ENCODE data around the gene ACTL6A.

Gene ACTL6A

DNA sequence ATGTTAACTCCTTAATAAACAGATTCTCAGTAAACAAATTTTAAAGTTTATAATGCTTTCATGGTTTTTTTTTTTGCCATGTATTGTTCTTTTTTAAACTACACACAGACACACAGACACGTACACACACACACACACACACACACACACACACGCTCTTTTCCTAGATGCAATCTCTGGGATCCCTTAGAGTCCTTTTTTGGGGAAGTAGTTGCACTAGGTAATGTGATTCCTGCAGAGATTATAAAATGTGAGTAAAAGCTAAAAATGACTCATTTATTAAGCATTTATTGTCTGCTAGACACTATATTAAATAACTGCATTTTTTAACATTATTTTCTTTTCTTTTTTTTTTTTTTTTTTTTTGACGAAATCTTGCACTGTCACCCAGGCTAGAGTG lies 61.7 kb downstream of the ACTL6A start:
- no peak for DNase-seq (ENCODE audit: low read depth)
- H3K4me3 ChIP-seq (replicated peaks; ENCODE audit: low read depth, low read length), result no peak overlapping the region
- TF ChIP-seq, protein P1, sequence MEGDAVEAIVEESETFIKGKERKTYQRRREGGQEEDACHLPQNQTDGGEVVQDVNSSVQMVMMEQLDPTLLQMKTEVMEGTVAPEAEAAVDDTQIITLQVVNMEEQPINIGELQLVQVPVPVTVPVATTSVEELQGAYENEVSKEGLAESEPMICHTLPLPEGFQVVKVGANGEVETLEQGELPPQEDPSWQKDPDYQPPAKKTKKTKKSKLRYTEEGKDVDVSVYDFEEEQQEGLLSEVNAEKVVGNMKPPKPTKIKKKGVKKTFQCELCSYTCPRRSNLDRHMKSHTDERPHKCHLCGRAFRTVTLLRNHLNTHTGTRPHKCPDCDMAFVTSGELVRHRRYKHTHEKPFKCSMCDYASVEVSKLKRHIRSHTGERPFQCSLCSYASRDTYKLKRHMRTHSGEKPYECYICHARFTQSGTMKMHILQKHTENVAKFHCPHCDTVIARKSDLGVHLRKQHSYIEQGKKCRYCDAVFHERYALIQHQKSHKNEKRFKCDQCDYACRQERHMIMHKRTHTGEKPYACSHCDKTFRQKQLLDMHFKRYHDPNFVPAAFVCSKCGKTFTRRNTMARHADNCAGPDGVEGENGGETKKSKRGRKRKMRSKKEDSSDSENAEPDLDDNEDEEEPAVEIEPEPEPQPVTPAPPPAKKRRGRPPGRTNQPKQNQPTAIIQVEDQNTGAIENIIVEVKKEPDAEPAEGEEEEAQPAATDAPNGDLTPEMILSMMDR (IDR thresholded peaks at IDR 0.05; ENCODE audit: low read length, missing control alignments), result no peak

DNA sequence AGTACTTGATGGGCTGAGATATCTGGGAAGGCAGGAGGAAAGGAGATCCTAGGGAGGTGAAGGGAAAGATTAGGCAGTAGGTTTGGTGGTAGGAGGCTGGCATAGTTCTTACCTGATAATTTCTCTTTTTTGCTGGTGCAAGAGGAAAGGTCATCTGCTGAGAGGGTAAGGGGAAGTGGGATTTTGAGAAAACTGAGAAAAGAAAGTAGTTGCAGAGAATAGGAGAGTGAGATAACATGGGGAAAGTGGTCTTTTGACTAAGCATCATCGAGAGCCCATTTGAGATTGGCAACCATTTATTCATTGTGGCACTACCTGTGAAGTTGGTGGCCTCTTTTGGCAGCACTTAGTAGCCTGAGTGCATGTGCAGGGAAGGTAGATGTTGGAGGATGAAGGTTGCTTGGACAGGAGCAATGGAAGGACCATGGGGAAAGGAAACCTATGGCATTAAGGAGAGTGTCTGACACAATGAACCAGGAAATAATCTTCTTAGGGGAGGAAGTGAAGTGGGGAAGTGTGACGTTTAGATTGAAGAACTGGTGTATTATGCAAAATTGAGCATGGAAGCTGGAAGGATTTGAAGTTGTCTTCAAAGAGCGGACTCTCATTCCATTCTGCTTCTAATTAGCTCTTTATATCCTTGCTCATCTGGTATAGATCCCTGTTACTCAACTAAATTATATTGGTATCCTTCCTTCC lies 68.2 kb downstream of the ACTL6A start:
- TF ChIP-seq, protein P1 (IDR thresholded peaks at IDR 0.05; ENCODE audit: low read length, missing control alignments), result no peak
- no peak for DNase-seq (ENCODE audit: low read depth)
- no peak overlapping the region for H3K4me3 ChIP-seq (replicated peaks; ENCODE audit: low read depth, low read length)

All from fibroblast of pulmonary artery (primary cell).